Measurements from ENCODE around the gene ZNF362. TPM values are rescaled to one million over a fixed set of nuclear protein-coding genes. Genes with fewer than 3 reads are reported as not detected.

ZNF362 gene
- total and polyA plus RNA-seq, 2 of the 13 experiments (the other 11 are each of a cell fraction or from before 2014, with no cell fraction given): 8.3 to 14.2 TPM

DNA sequence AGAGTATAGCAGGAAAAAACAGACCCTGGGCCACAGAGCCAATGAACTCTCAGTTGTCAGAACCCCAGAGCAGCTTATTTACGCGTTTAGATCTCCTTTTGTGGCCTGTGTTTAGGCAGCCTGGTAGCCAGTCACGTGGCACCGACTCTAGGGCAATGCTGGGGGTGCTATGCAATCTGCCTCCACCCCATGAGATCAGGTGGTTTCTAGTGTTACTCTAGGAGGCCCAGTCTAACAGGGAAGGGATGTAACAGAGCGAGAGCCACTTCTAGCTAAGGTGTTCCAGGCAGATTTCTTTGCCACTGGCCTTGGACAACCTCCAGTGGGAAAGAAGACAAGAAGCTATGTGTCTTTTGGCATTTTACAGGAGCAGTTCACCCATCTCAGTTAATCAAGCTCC, 76.6 kb downstream of the ZNF362 start (continued):
- TF ChIP-seq CEBPZ (IDR thresholded peaks at IDR 0.05; ENCODE audit: low read length) (no peak), IKZF5 (CRISPR knock-in tag; IDR thresholded peaks at IDR 0.05) (no peak), ZNF780A (CRISPR knock-in tag; IDR thresholded peaks at IDR 0.05) (no peak), KIAA2018 (CRISPR knock-in tag; IDR thresholded peaks at IDR 0.05; ENCODE audit: borderline replicate concordance) (no peak), SOX5 (CRISPR knock-in tag; IDR thresholded peaks at IDR 0.05; ENCODE audit: borderline replicate concordance) (no peak), GABPA (IDR thresholded peaks at IDR 0.05; ENCODE audit: low read depth, low read length) (no peak), GABPA (CRISPR knock-in tag; IDR thresholded peaks at IDR 0.05; ENCODE audit: low read depth) (no peak)
- TF ChIP-seq, protein P1, sequence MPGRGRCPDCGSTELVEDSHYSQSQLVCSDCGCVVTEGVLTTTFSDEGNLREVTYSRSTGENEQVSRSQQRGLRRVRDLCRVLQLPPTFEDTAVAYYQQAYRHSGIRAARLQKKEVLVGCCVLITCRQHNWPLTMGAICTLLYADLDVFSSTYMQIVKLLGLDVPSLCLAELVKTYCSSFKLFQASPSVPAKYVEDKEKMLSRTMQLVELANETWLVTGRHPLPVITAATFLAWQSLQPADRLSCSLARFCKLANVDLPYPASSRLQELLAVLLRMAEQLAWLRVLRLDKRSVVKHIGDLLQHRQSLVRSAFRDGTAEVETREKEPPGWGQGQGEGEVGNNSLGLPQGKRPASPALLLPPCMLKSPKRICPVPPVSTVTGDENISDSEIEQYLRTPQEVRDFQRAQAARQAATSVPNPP (CRISPR knock-in tag; IDR thresholded peaks at IDR 0.05): no peak

Measured in HepG2 (cell line).